Choroid plexus epithelial cell (primary cell): ENCODE measurements around the gene CPLANE1.

ENCODE experiments used
- DNase-seq: peaks from one replicate; pipeline ENCODE4 v3.0.0-alpha.2; 2010; ENCODE audit warnings: low read depth
- H3K4me3 ChIP-seq: 2 replicates; pipeline ENCODE4 v1.5.1; 2011; ENCODE audit warnings: low read depth, mild to moderate bottlenecking, control low read depth, low read length, moderate library complexity
- TF ChIP-seq, protein P1 (sequence below): conservative IDR thresholded peaks from 2 replicates; pipeline ENCODE4 v1.5.1; 2011; ENCODE audit warnings: low read depth, mild to moderate bottlenecking, control low read depth, inconsistent platforms, low read length, moderate library complexity

Gene CPLANE1

DNA sequence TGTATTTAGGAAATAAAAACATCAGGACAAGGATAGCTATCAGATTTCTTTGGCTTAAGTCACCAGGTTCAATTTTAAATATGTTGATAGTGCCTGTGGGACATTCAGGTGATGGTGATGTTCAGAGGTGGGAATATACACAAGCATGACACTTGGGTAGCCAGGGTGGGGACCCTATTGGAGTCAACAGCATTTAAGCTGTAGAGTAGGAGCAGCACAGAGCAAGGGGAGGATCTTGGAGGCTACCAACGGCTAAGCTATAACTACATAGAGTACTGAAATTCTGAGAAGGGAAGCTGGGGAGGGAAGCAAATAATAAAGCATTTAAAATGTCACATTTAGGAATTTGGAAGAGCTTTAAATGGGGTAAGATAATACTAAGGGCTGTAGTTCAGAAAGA is 177.7 kb downstream of the CPLANE1 start:
- TF ChIP-seq, protein P1, sequence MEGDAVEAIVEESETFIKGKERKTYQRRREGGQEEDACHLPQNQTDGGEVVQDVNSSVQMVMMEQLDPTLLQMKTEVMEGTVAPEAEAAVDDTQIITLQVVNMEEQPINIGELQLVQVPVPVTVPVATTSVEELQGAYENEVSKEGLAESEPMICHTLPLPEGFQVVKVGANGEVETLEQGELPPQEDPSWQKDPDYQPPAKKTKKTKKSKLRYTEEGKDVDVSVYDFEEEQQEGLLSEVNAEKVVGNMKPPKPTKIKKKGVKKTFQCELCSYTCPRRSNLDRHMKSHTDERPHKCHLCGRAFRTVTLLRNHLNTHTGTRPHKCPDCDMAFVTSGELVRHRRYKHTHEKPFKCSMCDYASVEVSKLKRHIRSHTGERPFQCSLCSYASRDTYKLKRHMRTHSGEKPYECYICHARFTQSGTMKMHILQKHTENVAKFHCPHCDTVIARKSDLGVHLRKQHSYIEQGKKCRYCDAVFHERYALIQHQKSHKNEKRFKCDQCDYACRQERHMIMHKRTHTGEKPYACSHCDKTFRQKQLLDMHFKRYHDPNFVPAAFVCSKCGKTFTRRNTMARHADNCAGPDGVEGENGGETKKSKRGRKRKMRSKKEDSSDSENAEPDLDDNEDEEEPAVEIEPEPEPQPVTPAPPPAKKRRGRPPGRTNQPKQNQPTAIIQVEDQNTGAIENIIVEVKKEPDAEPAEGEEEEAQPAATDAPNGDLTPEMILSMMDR: no peak
- DNase-seq: no peak
- H3K4me3 ChIP-seq: no peak overlapping the region

GRCh38 chr5:37064442-37064841 is 184.7 kb downstream of the CPLANE1 start:
- H3K4me3 ChIP-seq: no peak overlapping the region
- no peak for DNase-seq
- TF ChIP-seq, protein P1: no peak

- TF ChIP-seq, protein P1: no peak
- H3K4me3 ChIP-seq: no peak overlapping the region
- DNase-seq: no peak
These were observed 185.4 kb downstream of the CPLANE1 start for GRCh38 chr5:37063739-37064138.

DNA sequence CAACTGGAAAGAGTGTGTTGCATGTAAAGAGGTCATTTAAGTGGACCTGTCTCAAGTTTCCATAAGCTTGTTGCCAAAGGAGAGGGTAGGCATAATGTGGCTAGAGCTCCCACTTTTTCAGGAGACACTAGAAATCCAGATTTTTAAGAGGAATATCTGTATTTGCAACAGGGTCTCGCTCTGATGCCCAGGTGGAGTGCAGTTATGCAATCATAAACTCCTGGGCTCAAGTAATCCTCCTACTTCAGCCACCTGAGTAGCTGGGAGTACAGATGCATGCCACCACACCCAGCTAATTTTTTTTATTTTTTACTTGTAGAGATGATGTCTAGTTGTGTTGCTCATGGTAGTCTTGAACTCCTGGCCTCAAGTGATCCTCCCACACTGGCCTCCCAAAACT is 189.1 kb downstream of the CPLANE1 start:
- TF ChIP-seq, protein P1: no peak
- no peak overlapping the region for H3K4me3 ChIP-seq
- DNase-seq: no peak

DNA sequence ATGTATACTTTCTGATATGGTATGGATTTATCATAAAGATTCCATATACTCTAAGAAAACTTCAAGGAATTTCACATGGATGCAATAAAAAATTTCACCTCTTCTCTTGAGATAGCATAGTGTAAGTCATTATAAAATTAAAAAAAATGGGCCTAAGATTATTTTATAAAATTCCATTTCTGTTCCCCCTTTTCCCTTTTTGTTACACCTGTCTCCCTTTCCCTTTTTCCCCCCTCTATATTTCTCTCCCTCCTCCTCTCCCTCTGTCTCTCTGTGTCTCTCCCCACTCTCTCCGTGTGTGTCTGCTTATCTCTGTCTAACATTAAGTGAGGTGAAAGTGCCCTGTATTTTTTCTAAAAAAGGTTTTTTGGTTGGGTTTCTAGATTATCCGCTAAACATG is 192.4 kb downstream of the CPLANE1 start:
- no peak for DNase-seq
- TF ChIP-seq, protein P1: no peak
- no peak overlapping the region for H3K4me3 ChIP-seq
